ENCODE data around the gene AFMID.
"Not testable (repeated sequence)": the region's sequence is repeated elsewhere in the genome, so short reads cannot be mapped to it uniquely, and the experiment has no call there.

The AFMID gene, protein sequence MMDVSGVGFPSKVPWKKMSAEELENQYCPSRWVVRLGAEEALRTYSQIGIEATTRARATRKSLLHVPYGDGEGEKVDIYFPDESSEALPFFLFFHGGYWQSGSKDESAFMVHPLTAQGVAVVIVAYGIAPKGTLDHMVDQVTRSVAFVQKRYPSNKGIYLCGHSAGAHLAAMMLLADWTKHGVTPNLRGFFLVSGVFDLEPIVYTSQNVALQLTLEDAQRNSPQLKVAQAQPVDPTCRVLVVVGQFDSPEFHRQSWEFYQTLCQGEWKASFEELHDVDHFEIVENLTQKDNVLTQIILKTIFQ

DNA sequence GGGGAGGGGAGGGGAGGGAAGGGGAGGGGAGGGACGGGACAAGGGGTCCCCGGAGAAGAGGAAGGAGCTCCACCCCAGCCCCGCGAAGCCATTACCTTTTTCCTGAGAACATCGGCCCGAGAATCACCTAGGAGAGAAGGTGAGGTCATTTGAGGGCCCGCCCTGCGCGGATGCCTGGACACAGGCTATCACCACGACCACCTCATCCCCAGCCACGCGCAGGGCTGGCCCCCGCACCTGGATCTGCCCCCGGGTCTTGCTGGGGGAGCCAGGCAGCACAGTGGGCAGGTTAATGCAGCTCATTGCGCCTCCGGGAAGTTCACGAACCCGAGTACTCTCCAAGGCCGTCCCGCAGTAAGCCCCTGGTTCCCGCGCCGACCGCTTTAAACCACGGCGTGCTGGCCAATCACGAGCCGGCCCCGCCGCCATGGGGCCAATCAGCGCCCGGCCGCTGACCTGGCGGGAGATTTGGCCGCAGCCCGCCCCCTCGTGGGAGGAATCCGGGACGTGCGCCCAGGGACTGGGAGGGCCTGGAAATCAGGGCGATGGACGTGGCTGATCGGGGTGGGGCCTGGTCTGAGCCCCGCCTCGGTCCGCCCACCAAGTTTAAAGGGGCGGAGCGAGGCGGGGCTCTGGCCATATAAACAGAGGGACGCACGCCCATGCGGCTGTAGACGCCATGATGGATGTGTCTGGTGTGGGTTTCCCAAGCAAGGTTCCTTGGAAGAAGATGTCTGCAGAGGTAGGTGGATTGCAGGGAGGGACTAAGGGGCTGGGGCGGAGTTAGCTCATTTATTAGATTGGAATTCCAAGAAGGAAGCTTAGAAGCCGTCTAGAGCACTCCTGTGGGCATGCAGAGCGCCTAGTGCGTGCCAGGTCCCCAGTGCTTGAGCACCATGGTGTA lies at the start of gene AFMID, which contains the start of gene TK1:
TSS of gene AFMID (plus strand) at position 671 of the 904 bp plus-strand sequence. CDS start at position 680, 9 bp downstream.
TSS of gene TK1 (minus strand) at position 361 of the 904 bp plus-strand sequence. CDS start at position 303, 58 bp downstream.
- peak; percentile 98 to 99 for DNase-seq

DNA sequence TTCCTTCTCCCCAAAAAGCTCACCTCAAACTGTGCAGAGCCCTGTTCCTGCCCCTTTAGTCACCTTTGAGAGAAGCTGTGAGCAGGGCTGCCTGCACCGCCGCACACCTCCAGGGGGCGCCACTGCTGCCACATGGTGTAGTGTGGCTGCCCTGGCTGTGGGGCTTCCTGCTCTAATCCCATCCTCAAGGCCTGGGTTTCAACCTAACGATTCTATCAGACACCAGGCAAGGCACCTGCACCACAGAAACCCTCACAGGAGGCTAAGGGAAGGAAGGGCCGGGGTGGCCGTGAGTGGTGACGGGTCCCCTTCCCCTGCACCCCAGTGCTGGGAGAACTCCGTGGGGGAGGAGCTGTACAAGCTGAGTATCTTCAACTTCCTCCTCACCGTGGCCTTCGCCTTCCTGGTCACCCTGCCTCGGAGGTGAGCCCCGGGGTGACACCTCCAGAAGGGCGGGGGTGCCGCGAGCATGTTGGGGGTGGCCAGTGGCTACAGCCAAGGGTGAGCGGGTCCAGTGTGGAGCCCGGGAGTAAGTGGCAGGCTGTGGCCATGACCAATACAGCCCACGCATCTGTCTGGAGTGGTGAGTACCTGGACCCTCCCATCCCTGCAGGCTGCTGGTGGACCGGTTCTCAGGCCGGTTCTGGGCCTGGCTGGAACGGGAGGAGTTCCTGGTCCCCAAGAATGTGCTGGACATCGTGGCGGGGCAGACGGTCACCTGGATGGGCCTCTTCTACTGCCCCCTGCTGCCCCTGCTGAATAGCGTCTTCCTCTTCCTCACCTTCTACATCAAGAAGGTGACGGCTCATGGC lies 49.6 kb upstream of the AFMID start:
- peak; percentile 44 to 59 for DNase-seq

DNA sequence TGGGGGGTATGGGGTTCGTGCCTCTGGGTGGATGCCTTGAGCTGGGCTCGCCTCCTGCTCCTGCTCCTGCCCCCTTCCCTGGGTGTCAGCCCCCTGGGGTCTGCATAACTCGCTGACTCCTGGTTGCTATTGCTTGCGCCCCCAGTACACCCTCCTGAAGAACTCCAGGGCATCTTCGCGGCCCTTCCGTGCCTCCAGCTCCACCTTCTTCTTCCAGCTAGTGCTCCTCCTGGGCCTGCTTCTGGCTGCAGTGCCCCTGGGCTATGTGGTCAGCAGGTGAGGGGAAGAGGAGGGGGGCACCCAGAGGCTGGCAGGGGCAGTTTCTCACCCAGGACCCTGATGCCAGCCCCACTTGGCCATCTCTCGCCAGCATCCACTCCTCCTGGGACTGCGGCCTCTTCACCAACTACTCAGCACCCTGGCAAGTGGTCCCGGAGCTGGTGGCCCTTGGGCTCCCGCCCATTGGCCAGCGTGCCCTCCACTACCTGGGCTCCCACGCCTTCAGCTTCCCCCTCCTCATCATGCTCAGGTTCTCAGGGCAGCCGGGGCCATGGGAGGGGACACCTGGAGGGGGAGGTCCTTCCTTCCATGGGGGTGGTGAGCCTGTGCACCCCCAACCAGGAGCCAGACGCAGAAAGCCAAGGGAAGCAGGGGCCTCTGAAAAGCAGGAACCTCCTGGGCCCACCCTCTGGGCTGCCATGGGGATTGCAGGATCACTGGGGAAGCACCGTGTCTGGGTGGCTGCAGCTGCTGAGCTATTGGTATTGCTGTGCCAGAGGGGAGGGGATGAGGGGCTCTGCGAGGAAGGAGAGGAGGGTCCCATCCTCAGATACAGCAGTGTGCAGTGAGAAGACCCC lies 48.7 kb upstream of the AFMID start:
- DNase-seq, result no peak

DNA sequence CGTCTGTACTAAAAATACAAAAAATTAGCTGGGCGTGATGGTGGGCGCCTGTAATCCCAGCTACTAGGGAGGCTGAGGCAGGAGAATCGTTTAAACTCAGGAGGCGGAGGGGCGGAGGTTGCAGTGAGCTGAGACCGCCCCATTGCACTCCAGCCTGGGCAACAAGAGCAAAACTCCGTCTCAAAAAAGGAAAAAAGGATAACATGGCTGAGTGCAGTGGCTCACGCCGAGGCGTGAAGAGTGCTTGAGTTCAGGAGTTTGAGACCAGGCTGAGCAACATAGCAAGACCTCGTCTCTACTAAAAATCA lies 47.3 kb upstream of the AFMID start:
- DNase-seq, result not testable (repeated sequence)

DNA sequence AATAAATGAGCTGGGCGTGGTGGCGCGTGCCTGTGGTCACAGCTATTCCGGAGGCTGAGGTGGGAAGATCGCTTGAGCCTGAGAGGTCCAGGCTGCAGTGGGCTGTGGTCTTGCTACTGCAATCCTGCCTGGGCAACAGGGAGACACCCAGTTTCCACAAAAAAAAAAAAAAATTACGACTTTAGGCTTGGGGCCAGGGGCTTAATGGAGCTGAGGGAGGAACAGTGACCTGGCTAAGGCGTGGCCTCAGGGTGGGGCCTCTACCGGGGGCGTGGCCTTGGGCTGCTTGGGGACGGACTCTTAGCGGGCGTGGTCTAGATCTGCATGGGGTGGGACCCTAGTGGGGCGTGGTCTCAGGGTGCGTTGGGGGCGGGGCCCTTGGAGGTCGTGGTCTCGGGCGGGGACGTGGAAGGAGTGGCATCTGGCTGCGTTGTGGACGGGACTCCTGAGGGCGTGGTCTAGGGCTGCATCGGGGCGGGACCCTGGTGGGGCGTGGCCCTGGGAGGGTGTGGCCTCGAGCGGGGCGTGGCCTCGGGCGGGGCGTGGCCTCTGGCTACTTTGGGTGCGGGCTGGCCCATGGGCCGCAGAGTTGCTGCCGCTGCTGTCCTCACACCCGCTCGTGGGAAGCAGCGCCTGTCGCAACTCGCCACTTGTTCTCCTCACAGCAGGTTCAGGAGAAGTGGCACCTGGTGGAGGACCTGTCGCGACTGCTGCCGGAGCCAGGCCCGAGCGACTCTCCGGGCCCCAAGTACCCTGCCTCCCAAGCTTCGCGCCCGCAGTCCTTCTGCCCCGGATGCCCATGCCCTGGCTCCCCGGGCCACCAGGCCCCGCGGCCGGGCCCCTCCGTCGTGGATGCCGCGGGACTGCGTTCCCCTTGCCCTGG lies 46.8 kb upstream of the AFMID start:
- peak; percentile 65 to 77 for DNase-seq

DNA sequence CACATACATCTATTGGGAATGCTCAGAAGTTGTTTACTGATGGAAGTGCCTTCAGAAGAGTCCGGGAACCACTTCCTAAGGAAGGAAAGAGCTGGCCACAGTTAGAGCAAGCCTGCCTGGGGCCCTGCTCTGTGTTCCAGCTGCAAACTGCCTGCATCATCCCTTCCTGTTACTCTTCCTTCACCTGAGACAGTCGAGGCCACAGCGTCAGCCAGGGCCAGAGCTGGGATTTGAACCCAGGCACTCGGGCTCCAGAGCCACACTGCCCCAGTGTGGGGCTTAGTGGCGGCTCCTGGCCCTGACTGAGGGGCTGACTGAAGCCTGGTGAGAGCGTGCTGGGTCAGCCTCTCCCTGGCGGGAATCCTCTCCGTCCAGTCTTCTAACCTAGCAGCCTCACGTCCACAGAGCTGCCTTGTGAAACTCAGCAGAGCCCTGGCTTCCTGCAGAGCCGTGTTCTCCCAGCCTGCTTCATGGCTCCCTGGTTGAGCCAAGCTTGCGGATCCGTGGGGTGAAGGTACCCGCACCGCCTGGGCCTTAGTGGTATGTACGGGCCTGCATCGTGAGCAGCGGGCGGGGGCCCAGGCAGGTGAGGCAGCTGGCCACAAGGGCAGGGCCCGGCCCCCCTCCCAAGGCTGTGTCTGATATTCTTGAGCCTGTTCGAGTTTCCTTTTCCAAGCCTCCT lies 45.6 kb upstream of the AFMID start:
- no peak for DNase-seq

DNA sequence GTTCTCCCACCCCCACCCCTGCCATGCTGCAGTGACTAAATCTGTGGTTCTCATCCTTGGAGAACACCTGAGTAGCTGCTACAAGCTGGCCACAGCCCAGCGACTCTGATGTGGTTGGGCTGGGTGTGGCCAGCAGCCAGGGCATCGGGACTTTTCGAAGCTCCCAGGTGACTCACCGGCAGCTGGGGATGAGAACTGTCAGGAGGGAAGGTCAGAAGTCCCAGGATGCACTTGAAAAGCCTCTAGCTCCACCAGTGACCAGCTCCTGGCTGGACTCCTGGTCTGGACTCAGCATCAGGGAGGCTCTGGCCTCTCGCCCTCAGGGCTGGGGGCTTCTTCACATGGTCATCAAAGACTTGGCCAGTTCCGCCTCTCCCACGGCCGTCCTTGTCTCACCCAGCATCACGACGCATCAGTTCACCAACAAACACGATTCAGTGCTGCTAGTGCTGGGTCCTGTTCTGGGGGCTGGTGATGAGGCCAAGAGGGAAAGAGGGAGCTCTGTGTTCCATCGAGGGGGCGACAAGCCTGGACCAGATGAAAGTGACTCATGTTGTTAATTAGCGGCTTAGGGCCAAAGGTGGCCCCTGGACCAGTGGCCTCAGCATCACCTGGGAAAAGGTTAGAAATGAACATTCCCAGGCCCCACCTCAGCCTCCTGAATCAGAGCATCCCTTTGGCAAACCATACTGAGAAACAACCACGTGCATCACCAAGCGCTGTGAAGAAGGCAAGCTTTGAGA lies 44.9 kb upstream of the AFMID start:
- no peak for DNase-seq

DNA sequence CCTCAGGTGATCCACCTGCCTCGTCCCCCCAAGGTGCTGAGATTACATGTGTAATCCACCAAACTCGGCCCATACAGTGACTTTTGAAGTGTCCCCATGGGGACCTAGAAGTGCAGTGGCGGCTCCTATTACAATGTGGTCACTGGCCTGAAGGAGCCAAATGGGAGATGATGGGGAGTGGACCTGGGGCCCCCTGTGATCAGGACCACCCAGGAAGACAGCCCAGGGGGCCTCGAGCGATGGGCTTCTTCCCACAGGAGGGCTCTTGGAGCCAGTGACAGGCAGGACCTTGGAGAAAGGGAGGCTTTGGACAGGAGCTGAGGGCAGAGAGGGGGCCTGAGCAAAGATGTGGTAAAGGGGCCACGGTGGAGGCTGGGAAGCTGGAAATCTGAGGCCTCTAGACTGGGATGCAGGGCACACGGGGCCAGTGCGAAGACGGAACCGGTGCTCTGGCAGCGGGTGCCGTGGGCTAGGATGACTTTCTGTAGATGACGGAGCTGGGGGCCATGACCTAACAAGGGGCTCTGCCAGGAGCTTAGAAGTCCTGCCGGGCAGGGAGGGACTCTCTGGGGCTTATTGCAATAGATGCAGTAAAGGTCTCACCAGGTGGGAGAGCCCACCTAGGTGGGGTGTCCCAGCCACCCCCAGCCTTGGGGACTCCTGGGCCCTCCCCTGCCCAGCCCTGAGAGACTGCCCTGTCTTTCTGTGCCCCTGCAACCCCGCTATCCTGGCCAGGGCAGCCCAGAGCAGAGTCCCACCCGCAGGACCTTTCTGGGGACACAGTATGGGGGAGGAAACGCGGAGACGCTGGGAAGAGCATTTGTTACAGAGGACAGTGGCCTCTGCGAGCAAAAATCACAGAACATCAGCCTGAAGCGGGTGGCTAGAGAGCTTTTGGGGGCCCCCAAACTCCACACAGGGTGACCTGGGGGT lies 43.7 kb upstream of the AFMID start:
- DNase-seq, result no peak

DNA sequence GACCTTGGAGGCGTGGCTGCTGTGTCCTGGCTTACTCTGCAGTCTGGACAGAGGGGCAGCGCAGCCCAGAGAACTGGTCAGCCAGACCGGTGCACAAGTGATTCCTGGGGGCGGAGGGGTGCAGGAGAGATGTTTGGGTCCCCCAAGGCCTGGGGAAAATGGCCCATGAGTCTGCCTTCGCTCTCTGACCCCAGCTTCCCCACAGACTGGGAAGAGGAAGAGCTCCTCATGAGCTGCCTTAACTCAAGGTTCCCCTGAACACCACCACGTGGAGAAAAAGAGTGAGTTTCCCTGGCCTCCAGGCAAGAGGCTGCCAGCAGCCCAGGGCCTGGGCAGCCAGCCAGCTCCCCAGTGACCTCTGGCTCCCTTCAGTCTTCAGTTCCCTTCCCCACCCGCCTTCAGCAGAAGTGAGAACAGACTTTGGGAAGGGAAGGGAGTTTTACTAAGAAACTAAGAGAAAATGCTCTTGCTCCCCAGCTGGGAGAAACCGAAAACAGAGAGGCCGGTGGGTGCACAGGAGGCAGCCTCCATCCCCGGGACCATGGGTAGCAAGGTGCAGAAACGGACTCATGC lies 42.9 kb upstream of the AFMID start:
- DNase-seq, result peak; percentile 98 to 99

DNA sequence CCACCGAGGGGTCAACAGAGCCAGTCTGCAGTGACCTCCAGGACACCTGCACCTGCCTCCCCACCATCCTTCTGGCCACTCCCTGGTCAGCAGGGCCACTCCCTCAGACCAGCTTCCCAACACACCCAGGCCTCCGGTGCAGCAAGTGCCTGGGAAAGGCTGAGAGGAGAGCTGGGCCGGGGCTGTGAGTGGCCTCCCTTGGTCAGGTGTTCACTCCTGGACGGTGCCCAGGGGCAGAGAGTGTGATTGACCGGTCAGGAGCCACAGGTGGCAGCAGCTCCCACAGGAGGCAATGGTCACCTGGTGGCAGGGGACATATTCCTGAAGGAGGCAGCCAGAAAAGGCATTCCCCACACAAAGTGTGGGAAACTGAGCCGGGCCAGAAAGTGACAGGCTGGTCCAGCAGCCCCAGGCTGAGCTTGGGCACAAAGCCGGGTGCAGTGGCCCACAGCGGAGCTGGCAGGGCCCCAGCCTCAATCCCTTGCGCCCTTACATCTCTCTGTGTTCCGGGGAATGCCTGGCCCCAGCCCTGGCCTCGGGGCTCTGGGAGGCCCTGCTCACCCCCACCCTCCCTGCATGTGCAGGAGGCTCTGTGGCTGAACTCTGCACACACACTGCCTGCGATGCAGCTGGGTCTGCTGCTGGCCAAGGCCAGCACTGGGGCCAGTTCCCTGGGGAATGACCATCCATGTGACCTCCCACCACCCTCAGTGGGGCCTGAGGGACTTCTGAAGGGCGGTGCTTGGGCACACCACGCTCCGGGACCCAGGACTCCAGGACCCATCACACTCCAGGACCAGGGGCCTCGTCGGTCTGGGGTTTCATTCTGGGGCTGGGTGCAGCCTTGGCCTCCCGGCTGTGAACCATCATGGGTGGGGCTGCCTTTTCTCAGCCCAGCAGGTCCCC lies 42.2 kb upstream of the AFMID start:
- DNase-seq, result no peak

DNA sequence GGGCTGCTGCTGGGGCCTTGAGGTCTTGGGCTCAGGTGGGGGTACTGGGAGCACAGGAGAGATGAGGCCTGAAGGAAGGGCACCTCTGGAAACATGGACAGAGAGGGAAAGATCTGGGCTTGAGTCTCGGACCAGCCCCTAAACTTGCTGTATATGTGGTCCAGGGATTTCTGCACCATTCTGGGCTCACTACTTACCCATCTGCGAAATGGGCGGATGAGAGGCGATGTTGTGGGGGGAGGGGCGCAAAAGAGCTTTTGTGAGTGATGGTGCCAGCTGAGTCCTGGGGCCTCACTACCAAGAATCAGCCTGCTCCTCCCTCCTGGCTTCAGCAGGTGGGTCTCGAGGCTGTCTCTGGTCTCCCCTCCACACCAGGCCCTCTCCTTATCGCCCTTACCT lies 40.7 kb upstream of the AFMID start:
- no peak for DNase-seq

DNA sequence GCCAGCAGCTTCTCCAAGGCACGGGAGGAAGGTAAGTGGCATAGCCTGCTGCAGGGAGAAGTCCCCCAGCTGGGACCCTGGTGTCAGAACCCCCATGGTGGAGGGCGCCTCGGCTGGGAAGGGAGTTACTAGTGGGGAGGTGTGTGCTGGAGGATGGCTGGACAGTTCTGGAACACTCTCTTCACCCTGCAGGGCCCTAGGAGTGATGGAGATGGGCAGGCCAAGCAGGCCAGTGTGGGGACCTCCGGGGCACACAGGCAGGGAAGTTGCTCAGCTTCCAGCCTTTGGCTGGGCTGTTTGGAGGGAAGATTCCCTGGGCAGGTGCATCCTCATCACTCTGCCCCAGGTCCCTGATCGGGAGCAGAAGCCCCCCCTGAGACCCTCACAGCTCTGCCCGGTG lies 40.3 kb upstream of the AFMID start:
- no peak for DNase-seq

DNA sequence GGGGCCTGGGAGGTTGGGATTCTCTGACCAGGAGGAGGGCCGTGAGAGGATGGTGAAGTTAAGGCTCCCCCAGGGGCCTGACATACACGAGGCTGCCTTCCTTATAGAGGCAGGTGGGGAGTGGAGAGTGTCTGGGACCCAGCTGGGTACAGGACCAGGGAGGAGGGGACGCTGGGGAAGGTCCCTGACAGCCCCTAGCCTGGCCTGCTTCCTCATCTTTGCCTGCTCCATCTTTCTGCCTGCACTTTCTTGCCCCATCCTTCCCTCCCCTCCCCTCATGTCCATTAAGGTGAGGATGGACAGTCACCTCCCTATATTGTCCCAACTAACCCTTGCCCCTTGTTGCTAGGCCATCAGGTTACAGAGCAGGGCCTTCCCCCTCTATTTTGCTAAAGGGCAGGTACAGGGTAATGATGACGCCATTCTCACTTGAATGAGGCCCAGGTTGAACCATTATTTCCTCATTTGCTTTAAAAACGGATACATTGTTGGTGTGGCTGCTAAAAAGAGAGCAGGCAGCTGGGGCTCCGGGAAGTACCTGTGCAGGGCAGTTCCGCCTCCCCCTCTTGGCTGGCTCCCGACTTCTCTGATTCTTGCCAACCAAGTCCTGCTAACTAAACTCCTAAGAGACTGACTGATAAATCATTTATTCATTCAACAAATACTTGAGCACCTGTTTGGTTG lies 39.7 kb upstream of the AFMID start:
- DNase-seq, result no peak

DNA sequence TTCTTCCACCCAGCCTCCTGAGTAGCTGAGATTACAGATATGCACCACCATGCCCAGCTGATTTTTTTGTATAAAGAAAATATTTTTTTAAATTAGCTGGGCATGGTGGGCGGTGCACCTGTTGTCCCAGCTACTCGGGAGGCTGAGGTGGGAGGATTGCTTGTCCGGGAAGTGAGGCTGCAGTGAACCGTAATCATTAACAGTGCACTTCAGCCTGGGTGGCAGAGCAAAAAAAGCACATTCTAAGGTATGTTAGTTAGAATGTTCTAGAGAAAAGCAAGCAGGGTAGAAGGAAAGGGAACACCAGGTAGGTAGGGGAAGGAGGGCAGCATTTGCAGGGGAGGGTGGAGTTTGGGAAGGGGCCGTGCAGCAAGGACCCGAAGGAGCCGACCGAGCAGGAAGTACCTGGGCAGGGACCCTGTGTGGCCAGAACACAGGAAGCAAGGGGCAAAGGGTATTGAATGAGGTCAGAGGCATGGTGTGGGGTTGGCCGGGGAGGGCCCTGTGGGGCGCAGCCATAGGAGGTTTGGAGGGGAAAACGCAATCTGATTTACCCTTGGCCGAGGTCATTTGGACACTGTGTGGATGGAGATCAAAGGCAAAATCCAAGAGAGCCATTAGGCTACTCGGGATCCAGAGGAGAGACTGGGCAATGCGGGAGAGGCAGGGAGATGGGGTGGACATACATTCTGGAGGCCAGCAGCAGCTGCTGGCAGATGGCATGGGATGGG lies 38.7 kb upstream of the AFMID start:
- DNase-seq, result no peak

DNA sequence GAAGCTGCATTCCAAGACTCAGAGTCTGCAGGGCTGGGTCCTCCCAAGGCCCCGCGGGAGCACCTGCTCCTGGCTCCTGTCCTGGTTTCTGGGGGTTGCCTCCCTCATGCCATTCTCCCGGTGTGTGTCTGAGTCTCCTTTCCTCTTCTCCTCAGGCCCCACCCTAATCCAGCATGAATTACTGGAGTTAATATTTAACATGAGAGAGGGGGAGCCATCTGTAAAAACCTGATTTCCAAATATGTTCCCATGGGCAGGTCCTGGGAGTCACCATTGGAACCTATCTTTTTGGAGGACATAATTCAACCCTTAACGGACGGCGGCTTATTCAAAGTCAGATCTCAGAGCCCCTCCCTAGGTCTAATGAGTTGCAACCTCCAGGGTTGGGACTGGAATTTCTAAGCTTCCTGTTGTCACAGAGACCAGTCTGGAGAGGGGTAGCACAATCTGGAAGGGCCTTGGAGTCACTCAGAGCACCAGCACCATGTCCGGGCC lies 35.6 kb upstream of the AFMID start:
- DNase-seq, result no peak

All from AML-193 (cell line).